Measurements from ENCODE around the gene GNB5. TPM values are rescaled to one million over a fixed set of nuclear protein-coding genes. Genes with fewer than 3 reads are reported as not detected.

GNB5 gene
- polyA plus RNA-seq, 1 donor from 2014 or later: 89.6 TPM

GRCh38 chr15:52113708-52114107 lies 77.5 kb downstream of the GNB5 start:
- Histone ChIP-seq H3K9me2 (ENCODE audit: insufficient read depth, low read length) (no peaks in the 10 kb centered on the region), H3K27ac (ENCODE audit: low read length) (no peak overlapping the region), H3K9me3 (ENCODE audit: low read length) (no peaks in the 10 kb centered on the region), H2AFZ (ENCODE audit: low read depth, low read length) (no peak overlapping the region), H3K36me3 (ENCODE audit: insufficient read depth, low read length) (no peaks in the 10 kb centered on the region), H3K27me3 (ENCODE audit: insufficient read depth, low read depth, low read length) (no peaks in the 10 kb centered on the region), H3K9ac (ENCODE audit: low read length) (no peak overlapping the region), H3F3A (ENCODE audit: insufficient read depth, low read length, poor library complexity, severe bottlenecking) (no peaks in the 10 kb centered on the region), H4K20me1 (ENCODE audit: insufficient read depth) (no peaks in the 10 kb centered on the region), H3K4me3 (ENCODE audit: low read length) (no peak overlapping the region), H3K4me2 (ENCODE audit: low read length) (no peak overlapping the region), H3K79me2 (replicated peaks; ENCODE audit: insufficient read depth, low read length) (no peaks in the 10 kb centered on the region)
- no peak for TF ChIP-seq POLR2AphosphoS5 (IDR thresholded peaks at IDR 0.05)
- TF ChIP-seq RAD21 (conservative IDR thresholded peaks at IDR 0.05): no peak
- no peak for TF ChIP-seq SMC3 (conservative IDR thresholded peaks at IDR 0.05; ENCODE audit: poor library complexity)
- TF ChIP-seq EP300 (conservative IDR thresholded peaks at IDR 0.05; ENCODE audit: poor library complexity, severe bottlenecking): no peak
- no peak for TF ChIP-seq REST (IDR thresholded peaks at IDR 0.05; ENCODE audit: borderline replicate concordance)
- no peak for TF ChIP-seq TAF1 (IDR thresholded peaks at IDR 0.05; ENCODE audit: low read depth)
- no peak for TF ChIP-seq CTCF (IDR thresholded peaks at IDR 0.05; ENCODE audit: poor library complexity, severe bottlenecking)
- TF ChIP-seq EZH2 (IDR thresholded peaks at IDR 0.05; ENCODE audit: borderline replicate concordance, insufficient read depth, low read length, poor library complexity, severe bottlenecking): no peak
- no peak for TF ChIP-seq MXI1 (conservative IDR thresholded peaks at IDR 0.05; ENCODE audit: poor library complexity, severe bottlenecking)

- Histone ChIP-seq H3K9me2 (ENCODE audit: insufficient read depth, low read length) (no peaks in the 10 kb centered on the region), H3K36me3 (ENCODE audit: insufficient read depth, low read length) (no peaks in the 10 kb centered on the region), H3K27me3 (ENCODE audit: insufficient read depth, low read depth, low read length) (no peaks in the 10 kb centered on the region), H3K9ac (ENCODE audit: low read length) (no peak overlapping the region), H3K4me2 (ENCODE audit: low read length) (no peak overlapping the region), H2AFZ (ENCODE audit: low read depth, low read length) (no peak overlapping the region), H3K9me3 (ENCODE audit: low read length) (no peaks in the 10 kb centered on the region), H3K79me2 (replicated peaks; ENCODE audit: insufficient read depth, low read length) (no peaks in the 10 kb centered on the region), H3F3A (ENCODE audit: insufficient read depth, low read length, poor library complexity, severe bottlenecking) (no peaks in the 10 kb centered on the region), H4K20me1 (ENCODE audit: insufficient read depth) (no peaks in the 10 kb centered on the region), H3K4me3 (ENCODE audit: low read length) (no peak overlapping the region), H3K27ac (ENCODE audit: low read length) (no peak overlapping the region)
- TF ChIP-seq REST (IDR thresholded peaks at IDR 0.05; ENCODE audit: borderline replicate concordance): no peak
- TF ChIP-seq MXI1 (conservative IDR thresholded peaks at IDR 0.05; ENCODE audit: poor library complexity, severe bottlenecking): no peak
- TF ChIP-seq CTCF (IDR thresholded peaks at IDR 0.05; ENCODE audit: poor library complexity, severe bottlenecking): no peak
- no peak for TF ChIP-seq SMC3 (conservative IDR thresholded peaks at IDR 0.05; ENCODE audit: poor library complexity)
These were observed 78.0 kb downstream of the GNB5 start for GRCh38 chr15:52113235-52113634.

Measured in neural cell (in vitro differentiated cells).